ENCODE measurements around the gene USP2. TPM values are rescaled to one million over a fixed set of nuclear protein-coding genes. Genes with fewer than 3 reads are reported as not detected.

Gene USP2, protein sequence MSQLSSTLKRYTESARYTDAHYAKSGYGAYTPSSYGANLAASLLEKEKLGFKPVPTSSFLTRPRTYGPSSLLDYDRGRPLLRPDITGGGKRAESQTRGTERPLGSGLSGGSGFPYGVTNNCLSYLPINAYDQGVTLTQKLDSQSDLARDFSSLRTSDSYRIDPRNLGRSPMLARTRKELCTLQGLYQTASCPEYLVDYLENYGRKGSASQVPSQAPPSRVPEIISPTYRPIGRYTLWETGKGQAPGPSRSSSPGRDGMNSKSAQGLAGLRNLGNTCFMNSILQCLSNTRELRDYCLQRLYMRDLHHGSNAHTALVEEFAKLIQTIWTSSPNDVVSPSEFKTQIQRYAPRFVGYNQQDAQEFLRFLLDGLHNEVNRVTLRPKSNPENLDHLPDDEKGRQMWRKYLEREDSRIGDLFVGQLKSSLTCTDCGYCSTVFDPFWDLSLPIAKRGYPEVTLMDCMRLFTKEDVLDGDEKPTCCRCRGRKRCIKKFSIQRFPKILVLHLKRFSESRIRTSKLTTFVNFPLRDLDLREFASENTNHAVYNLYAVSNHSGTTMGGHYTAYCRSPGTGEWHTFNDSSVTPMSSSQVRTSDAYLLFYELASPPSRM
- 0.72 to 1.3 TPM (median 1.1 TPM) in 5 replicates for total RNA-seq (2022; extraction: Qiagen RNA extraction)

DNA sequence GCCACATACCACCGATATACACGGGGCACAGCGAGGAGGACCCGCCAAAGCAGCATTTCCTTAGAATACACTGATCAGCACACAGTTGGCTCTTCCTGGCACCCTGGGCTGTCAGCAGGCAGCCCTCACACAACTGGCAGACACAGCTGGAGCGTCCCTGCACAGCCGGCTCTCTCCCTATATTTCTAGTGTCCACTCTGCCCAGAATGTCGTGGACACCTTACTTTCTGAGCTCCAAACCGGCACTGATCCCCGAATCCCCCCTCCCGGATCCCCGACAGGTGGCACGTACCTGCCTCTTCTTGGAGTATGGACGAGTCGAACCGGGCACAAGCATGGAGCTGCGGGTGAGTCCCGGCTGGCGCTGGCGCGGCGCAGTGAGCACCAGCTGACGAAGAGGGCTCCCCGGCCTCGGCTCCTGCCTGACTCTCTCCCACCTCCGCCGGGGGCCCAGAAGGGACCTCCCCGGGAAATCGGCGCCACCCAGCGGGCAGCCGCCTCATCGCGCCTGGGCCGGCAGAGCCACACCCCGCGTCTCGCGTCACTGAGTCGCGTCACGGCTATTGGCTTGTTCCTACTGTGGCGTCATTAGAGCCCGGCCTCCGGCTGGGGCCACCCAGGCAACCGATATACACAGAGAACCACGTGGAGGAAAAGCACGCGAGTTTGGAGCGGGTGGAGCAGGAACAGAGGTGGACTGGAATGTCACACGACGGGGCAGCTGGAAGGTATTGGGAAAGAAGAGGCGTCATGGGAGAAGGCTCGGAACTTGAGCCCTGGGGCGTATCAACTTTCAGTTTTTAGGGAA lies at the start of gene USP2:
TSS of gene USP2 (minus strand) at position 510 of the 808 bp plus-strand sequence. CDS start 8,210 bp downstream, outside the sequence.

DNA sequence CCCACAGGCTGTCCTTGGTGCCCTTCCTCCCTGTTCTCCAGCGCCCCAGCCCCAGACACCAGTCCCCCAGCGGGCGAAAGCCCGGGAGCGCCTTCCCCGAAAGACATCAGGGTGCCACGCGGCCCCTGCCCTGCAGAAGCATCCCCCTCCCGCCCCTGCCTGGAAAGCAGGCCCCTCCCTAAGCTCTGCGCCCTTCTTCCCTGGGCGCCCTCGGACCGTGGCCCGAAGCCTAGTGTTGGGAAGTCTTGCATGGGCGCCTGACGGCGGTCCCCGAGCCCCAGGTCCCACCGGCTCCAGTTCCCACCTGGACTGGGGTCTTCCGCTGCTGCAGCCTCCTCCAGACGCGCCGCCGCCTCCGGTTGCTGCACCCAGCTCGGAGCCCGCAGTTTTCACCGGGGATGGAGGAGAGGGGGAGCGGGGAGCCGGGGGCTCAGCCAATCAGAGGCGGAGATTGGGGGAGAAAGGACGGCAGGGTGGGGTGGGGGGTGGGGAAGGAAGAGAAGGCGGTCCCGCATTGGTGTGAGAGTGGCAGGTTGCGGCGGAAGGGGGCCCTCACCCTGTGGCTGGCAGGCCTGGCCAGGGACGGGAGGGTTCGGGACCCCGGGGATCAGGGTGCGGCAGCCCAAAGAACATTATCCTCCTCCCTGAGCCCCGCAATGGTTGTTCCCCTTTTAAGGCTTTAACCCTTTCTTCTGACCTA lies 41.5 kb upstream of the USP2 start, which contains the start of gene THY1:
TSS of gene THY1 (minus strand) at position 364 of the 700 bp plus-strand sequence. CDS start 2,267 bp downstream, outside the sequence.

DNA sequence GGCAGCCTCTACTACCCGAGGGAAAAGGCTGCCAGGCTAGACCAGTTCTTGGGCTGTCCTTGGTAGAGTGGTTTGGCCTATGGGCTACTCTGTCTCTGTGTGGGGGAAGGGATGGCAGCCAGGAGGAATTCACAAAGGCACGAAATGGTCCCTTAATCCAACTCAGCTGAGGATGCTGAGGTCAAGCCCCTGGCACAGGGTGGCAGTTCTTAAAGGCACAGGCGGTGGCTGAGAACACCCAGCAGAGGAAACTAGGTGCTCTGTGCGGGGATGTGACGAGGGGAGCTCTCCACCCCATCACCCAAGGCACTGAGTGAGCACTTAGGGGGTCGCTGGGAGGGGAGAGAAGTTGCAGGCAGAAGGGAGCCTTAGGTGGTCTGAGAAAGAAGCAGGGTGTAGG lies 34.9 kb downstream of the USP2 start, which contains the start of gene MFRP:
TSS of gene MFRP (minus strand) at position 101 of the 400 bp plus-strand sequence. CDS start 192 bp downstream, outside the sequence.

DNA sequence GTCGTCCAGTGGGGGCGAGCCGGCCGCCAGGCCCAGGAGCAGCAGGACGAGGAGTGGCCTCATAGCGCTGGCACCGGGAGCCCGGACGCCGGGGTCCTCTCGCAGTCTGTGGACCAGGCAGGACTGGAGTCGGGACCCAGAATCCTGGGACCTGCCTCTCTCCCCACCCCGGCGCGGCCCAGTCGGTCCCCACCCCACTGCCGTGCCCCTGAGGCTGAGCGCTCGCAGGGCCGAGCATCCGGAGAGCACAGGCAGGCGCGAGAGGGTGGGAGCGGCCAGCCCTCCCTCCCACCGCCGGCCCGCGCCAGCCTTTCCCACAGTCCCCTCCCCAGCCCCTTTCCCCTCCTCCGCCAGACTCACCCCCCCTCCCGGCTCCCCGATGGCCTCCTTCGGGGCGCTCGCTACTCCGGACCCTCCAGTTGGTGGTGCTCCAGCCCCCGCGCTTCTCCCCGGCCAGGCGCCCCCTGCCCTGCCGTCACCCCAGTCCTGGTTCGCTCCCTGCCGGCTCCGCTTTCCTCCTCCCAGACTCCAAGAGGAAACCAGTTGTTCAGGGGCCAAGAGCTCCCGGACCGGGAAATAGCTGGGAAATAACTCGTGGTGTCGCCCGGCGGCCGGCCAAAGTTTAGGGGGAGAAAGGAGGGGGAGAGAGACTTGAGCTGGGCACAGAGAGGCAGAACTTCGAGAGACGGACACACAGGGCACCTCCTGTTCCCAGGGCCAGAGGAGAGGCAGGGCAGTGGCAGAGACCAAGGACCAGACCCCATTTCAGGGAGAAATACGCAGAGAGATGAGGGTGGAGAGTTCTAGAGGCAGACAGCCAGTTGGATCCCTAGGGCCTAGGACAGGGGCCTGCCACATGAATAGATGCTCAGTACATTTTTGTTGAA lies 40.9 kb downstream of the USP2 start, which contains the start of gene C1QTNF5:
TSS of gene C1QTNF5 (minus strand) at position 549 of the 887 bp plus-strand sequence. CDS start at position 63, 486 bp downstream.

DNA sequence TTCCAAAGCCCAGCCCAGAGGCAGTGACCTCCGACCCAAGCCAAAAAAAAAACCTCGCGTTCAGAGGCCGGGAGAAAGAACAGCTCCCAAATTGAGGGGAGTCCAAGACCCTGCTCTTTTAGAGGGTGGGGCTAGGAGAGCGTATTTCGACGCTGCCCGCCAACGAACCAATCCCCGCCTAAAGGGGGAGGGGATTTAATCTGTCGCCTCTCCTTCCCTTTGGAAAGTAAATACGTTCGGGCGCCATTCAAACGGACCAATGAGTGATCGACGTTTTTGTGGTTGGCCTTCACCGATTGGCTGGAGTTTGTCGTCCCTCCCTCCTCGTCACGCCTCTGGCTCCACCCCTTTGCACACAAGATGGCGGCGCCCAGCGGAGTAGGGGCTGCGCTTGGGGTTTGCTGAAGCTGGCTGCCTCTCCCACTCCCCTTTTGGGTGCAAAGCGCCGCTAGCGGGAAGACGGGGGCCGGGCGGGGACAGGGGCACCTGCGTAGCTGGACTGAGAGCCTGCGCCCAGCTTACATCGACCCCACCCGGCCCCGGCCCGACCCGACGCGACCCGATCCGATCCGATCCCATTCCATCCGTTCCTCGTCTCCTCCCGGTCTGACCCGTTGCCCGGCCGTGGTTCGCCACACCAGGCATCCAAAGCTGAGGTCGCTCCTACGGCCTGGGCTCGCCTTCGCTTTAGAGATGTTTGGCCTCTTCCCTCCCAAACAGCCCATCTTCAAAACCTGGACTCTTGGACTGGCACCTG lies 47.1 kb downstream of the USP2 start, which contains the start of gene RNF26:
TSS of gene RNF26 (plus strand) at position 354 of the 757 bp plus-strand sequence. CDS start 596 bp downstream, outside the sequence.

DNA sequence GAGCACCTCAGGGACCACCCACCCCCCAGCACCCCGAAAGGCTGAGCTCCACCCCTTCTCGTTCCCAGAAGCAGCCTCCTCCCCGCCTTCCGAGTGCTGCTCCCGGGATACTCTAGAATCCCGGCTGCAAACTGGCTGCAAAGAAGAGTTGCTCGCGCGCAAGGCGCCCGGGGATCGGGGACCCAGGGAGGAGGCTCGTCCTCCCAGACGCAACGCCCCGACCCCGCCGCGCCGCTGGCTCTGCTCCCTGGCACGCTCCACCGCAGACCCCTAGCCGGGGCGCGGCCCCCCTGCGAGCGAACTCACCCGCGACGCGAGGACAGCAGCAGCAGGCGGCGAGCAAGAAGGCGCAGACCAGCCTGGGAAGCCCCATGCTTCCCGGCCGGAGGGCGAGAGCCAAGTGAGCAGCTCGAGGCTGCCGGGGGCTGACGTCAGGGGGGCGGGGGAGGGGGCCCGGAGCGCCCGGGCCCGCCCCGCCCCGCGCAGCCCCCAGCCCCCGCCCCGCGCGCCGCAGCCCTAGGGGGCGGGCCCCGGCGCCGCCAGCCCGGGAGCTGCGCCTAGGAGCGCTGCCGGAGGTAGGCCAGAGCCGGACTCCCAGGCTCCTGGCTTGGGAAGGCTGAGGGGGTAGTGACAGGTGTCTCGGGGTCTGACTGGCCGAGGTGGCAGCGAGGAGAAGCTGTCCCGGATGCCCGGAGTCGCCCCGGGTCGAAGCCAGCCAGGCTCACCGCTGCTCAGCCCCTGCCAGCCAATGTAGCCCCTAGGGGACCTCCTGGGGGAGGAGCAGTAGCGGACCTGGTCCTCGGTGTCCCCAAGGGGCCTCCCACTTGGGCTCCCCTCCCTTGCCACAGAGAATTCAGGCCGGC lies 64.5 kb downstream of the USP2 start, which contains the start of gene MCAM:
TSS of gene MCAM (minus strand) at position 402 of the 863 bp plus-strand sequence. CDS start at position 373, 29 bp downstream.

Other genes with a start within 250 kb of the USP2 start
- 0.16 to 0.50 TPM (median 0.34 TPM) in 5 replicates for gene ABCG4, start 232.6 kb downstream of the USP2 start, total RNA-seq (2022; extraction: Qiagen RNA extraction)
- 7.5 to 11.4 TPM (median 10.3 TPM) in 5 replicates for gene NLRX1, start 213.0 kb downstream of the USP2 start, total RNA-seq (2022; extraction: Qiagen RNA extraction)
- 0.13 to 0.52 TPM (median 0.24 TPM) in 3 of 5 replicates, not detected in the others for gene NHERF4, start 196.2 kb downstream of the USP2 start, total RNA-seq (2022; extraction: Qiagen RNA extraction)
- gene CBL, start 175.4 kb downstream of the USP2 start, total RNA-seq (2022; extraction: Qiagen RNA extraction) = 5.9 to 9.0 TPM (median 7.2 TPM) in 5 replicates
- gene MCAM, start 64.6 kb downstream of the USP2 start, total RNA-seq (2022; extraction: Qiagen RNA extraction) = 9.2 to 14.8 TPM (median 10.5 TPM) in 5 replicates
- 29.2 to 36.7 TPM (median 35.2 TPM) in 5 replicates for gene RNF26, start 47.2 kb downstream of the USP2 start, total RNA-seq (2022; extraction: Qiagen RNA extraction)
- gene C1QTNF5, start 40.8 kb downstream of the USP2 start, total RNA-seq (2022; extraction: Qiagen RNA extraction) = not detected in 5 replicates
- not detected in 5 replicates for gene MFRP, start 35.0 kb downstream of the USP2 start, total RNA-seq (2022; extraction: Qiagen RNA extraction)
- gene THY1, start 41.5 kb upstream of the USP2 start, total RNA-seq (2022; extraction: Qiagen RNA extraction) = 11.8 to 18.8 TPM (median 14.0 TPM) in 5 replicates